Tibial nerve (tissue), 4 donors: ENCODE results near the gene SCG3. TPM values are rescaled to one million over a fixed set of nuclear protein-coding genes. Genes with fewer than 3 reads are reported as not detected.
"Not testable (repeated sequence)": the region's sequence is repeated elsewhere in the genome, so short reads cannot be mapped to it uniquely, and the experiment has no call there.

Experiments
- DNase-seq, 2 donors: peaks; one replicate each; pipeline ENCODE4 v3.0.0-alpha.2; 2019; ENCODE audit warnings: low spot score in 2 of 2
- H3K27ac ChIP-seq, 4 donors: fragments of 200-600 bp; sonication (generic) in 3 of 4; one replicate each; pipeline ENCODE4 v1.5.1; 2017 to 2019; ENCODE audit warnings: mild to moderate bottlenecking in 1 of 4
- H3K27me3 ChIP-seq, 2 donors: fragments of 200-600 bp; sonication (generic) in 1 of 2; one replicate each; pipeline versions ENCODE4 v1.5.1 to v1.6.0; 2017 to 2019
- H3K36me3 ChIP-seq, 3 donors: fragments of 200-600 bp; sonication (generic); one replicate each; pipeline ENCODE4 v1.5.1; 2018 to 2019
- H3K4me1 ChIP-seq, 4 donors: fragments of 200-600 bp; sonication (generic) in 3 of 4; one replicate each; pipeline ENCODE4 v1.5.1; 2017 to 2019
- H3K4me3 ChIP-seq, 4 donors: fragments of 200-600 bp; sonication (generic) in 3 of 4; one replicate each; pipeline ENCODE4 v1.5.1; 2017 to 2019; ENCODE audit warnings: mild to moderate bottlenecking in 1 of 4, moderate library complexity in 1 of 4
- H3K9me3 ChIP-seq, 4 donors: fragments of 200-600 bp; sonication (generic) in 3 of 4; one replicate each; pipeline ENCODE4 v1.5.1; 2017 to 2019
- CTCF ChIP-seq, 5 experiments: fragments of 200-600 bp in 3 of 5; fragments of 450-650 bp in 2 of 5; sonication (generic) in 3 of 5; IDR thresholded peaks; one replicate each; pipeline ENCODE4 v1.5.1; 2016 to 2019; ENCODE audit warnings: antibody characterized with exemption in 5 of 5, mild to moderate bottlenecking in 3 of 5, moderate library complexity in 2 of 5
- EP300 ChIP-seq, 2 donors: sonication (generic); formaldehyde crosslinking; IDR thresholded peaks; one replicate each; pipeline ENCODE4 v1.6.1; 2017; ENCODE audit warnings: antibody characterized with exemption in 2 of 2, mild to moderate bottlenecking in 1 of 2
- POLR2A ChIP-seq, 2 donors: fragments of 450-650 bp; IDR thresholded peaks; one replicate each; pipeline ENCODE4 v1.6.1; 2017; ENCODE audit warnings: antibody characterized with exemption in 2 of 2, mild to moderate bottlenecking in 2 of 2, moderate library complexity in 2 of 2
- WGBS, 2 donors: methylation state at CpG; one replicate each; pipeline ENCODE4 v1.1.5; 2018; 5-methylcytosine and 5-hydroxymethylcytosine counted together
- total RNA-seq, 4 donors: library from RNA; depleted of rRNA; stranded (reverse); fragments of >200 nt; gene quantifications; one replicate each; pipeline ENCODE4 v1.1.0, GENCODE V29; 2016

The SCG3 gene
- total RNA-seq, 4 donors from 2014 or later = not detected

- DNase-seq = peak in 1 of 2 donors; percentile 70
- 42 to 44% methylated on average over 4 of the region's 4 CpGs for WGBS, 2 donors
- H3K27me3 ChIP-seq = no peaks in the 10 kb centered on the region
Observed at GRCh38 chr15:51649659-51650521, 31.4 kb upstream of the SCG3 start.

GRCh38 chr15:51652084-51652668 is 29.1 kb upstream of the SCG3 start:
- Histone ChIP-seq H3K4me3 (no peak overlapping the region), H3K9me3 (no peaks in the 10 kb centered on the region), H3K36me3 (no peaks in the 10 kb centered on the region), H3K4me1 (no peaks in the 10 kb centered on the region), H3K27me3 (no peaks in the 10 kb centered on the region), H3K27ac (no peak overlapping the region)
- no peak for DNase-seq
- TF ChIP-seq CTCF (IDR thresholded peaks at IDR 0.05) (no peak), EP300 (IDR thresholded peaks at IDR 0.05) (no peak), POLR2A (IDR thresholded peaks at IDR 0.05) (no peak)
- 91 to 94% methylated on average over 5 of the region's 5 CpGs for WGBS, 2 donors

More at GRCh38 chr15:51649659-51650521, 31.4 kb upstream of the SCG3 start:
- no peaks in the 10 kb centered on the region for H3K36me3 ChIP-seq
- no peak overlapping the region for H3K27ac ChIP-seq
- H3K9me3 ChIP-seq = no peaks in the 10 kb centered on the region
- H3K4me1 ChIP-seq = no peaks in the 10 kb centered on the region
- TF ChIP-seq CTCF (IDR thresholded peaks at IDR 0.05) = peak; percentile 59 to 82 (median 68)
- TF ChIP-seq POLR2A (IDR thresholded peaks at IDR 0.05) = no peak
- no peak for TF ChIP-seq EP300 (IDR thresholded peaks at IDR 0.05)
- no peak overlapping the region for H3K4me3 ChIP-seq

- H3K9me3 ChIP-seq, H3K27me3 ChIP-seq, H3K36me3 ChIP-seq, H3K4me1 ChIP-seq, H3K27ac ChIP-seq, DNase-seq, H3K4me3 ChIP-seq: not testable (repeated sequence)
- 95% methylated on average over 24 of the region's 24 CpGs for WGBS, 2 donors
Observed at GRCh38 chr15:51655401-51656057, 25.8 kb upstream of the SCG3 start.

- 89 to 90% methylated on average over 3 of the region's 3 CpGs for WGBS, 2 donors
- DNase-seq = no peak
- Histone ChIP-seq H3K9me3 (no peaks in the 10 kb centered on the region), H3K27ac (no peak overlapping the region), H3K4me3 (no peak overlapping the region), H3K36me3 (no peaks in the 10 kb centered on the region), H3K27me3 (no peaks in the 10 kb centered on the region), H3K4me1 (no peaks in the 10 kb centered on the region)
- no peak for TF ChIP-seq CTCF (IDR thresholded peaks at IDR 0.05)
- no peak for TF ChIP-seq POLR2A (IDR thresholded peaks at IDR 0.05)
- no peak for TF ChIP-seq EP300 (IDR thresholded peaks at IDR 0.05)
Observed at GRCh38 chr15:51658664-51659063, 22.6 kb upstream of the SCG3 start.

- WGBS, 2 donors = 72 to 74% methylated on average over 2 of the region's 2 CpGs
- Histone ChIP-seq H3K4me3 (no peak overlapping the region), H3K36me3 (no peaks in the 10 kb centered on the region), H3K27me3 (no peaks in the 10 kb centered on the region), H3K4me1 (no peaks in the 10 kb centered on the region), H3K27ac (no peak overlapping the region), H3K9me3 (no peaks in the 10 kb centered on the region)
- no peak for DNase-seq
- no peak for TF ChIP-seq POLR2A (IDR thresholded peaks at IDR 0.05)
- no peak for TF ChIP-seq EP300 (IDR thresholded peaks at IDR 0.05)
- no peak for TF ChIP-seq CTCF (IDR thresholded peaks at IDR 0.05)
Observed at GRCh38 chr15:51661072-51661471, 20.2 kb upstream of the SCG3 start.
